HG03064 (cell line): ENCODE measurements around the gene HMGN2.
"Not testable (repeated sequence)": the region's sequence is repeated elsewhere in the genome, so short reads cannot be mapped to it uniquely, and the experiment has no call there.

Experiments
- ATAC-seq: cut with Tn5 transposase; IDR thresholded peaks from one replicate; pipeline ENCODE4 v1.9.1; 2021; ENCODE audit warnings: low read depth; ENCODE audit not compliant: unreplicated experiment

The HMGN2 gene

GRCh38 chr1:26476958-26477357, 4.7 kb downstream of the HMGN2 start:
- ATAC-seq = no peak

DNA sequence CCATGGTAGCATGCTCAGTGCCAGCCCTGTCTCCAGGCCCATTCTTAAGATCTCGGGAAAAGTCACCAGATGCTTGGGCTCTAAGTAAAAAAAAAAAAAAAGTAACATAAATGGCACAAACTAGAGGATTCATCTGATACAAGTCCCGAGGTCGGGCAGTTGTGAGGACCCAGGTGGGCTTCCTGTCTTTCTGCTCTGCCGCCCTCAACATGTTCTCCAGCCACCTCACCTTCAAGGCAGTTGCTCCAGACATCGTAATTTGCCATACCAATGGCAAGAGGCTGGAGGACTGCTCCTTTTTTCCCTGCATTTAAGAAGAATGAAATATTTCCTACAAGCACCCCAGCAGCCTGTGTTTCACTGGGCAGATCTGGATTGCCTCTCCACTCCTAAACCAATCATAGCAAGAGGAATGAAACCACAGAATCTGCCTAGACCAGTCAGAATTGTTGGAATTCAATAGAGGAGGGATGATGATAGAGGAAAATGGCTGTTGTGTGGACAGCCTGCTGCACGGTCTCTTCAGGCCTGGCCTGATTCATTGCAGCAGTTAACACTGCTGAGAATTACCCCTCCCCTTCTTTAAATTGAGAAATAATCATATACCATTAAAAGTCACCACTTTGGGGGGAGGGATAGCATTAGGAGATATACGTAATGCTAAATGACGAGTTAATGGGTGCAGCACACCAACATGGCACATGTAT, 5.4 kb downstream of the HMGN2 start:
- no peak for ATAC-seq

- no peak for ATAC-seq
These were observed 5.9 kb downstream of the HMGN2 start for GRCh38 chr1:26478159-26478558.

- ATAC-seq = no peak
These were observed 6.7 kb downstream of the HMGN2 start for GRCh38 chr1:26478988-26479387.

GRCh38 chr1:26482921-26483320, 10.7 kb downstream of the HMGN2 start:
- no peak for ATAC-seq

DNA sequence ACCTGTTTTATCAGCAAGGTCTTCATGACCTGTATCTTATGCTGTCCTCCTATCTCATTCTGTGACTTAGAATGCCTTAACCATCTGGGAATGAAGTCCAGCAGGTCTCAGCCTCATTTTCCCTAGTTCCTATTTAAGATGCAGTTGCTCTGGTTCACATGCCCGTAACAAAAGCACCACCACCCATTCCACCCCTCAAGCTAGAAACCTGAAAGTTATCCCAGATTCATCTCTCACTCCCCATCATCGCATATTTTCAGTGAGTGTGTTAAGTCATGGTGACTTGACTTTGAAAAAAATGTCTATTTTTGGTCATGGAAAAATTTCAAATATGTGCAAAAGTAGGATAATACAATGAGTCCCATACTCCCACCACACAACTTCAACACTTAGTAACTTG, 11.7 kb downstream of the HMGN2 start:
- ATAC-seq = no peak

- no peak for ATAC-seq
These were observed 17.9 kb downstream of the HMGN2 start for GRCh38 chr1:26490155-26490554.

DNA sequence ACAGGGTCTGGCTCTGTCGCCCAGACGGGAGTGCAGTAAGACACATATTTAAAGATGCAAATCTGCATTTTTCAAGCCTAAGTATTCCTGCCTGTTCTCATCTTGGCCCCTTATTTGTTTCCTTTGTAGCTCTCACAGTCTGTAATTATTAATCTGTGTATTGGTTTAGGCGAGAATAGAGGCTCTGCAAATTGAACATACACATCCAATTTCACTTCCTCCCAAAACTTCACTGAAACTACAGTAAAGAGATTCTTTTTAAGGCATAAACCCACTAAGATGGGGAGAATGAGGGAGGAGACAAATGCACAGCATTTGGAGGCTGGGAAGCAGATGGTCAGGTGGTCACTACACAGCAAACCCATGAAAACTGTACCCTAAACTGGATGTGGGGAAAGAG, 21.0 kb downstream of the HMGN2 start:
- ATAC-seq = no peak

GRCh38 chr1:26493938-26494337, 21.7 kb downstream of the HMGN2 start:
- ATAC-seq = no peak

- no peak for ATAC-seq
These were observed 24.6 kb downstream of the HMGN2 start for GRCh38 chr1:26496861-26497260.

DNA sequence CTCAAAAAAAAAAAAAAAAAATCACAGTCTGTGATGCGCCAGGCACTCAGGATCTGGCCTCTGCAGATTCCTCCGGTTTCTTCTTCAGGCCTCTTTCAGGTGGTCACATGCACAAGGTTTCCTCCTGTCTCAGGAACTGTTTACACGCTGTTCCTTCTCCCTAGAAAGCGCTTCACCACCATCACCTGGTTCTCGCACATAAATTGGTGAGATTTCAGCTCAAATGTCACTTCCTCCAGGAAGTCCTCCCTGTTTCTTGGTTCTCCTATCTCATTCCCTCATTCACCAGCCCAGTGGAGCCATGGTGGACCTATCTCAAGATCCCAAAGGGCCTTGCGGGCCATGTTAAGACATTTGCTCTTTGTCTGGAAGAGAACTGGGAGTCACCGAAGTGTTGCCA, 26.7 kb downstream of the HMGN2 start:
- ATAC-seq = no peak

DNA sequence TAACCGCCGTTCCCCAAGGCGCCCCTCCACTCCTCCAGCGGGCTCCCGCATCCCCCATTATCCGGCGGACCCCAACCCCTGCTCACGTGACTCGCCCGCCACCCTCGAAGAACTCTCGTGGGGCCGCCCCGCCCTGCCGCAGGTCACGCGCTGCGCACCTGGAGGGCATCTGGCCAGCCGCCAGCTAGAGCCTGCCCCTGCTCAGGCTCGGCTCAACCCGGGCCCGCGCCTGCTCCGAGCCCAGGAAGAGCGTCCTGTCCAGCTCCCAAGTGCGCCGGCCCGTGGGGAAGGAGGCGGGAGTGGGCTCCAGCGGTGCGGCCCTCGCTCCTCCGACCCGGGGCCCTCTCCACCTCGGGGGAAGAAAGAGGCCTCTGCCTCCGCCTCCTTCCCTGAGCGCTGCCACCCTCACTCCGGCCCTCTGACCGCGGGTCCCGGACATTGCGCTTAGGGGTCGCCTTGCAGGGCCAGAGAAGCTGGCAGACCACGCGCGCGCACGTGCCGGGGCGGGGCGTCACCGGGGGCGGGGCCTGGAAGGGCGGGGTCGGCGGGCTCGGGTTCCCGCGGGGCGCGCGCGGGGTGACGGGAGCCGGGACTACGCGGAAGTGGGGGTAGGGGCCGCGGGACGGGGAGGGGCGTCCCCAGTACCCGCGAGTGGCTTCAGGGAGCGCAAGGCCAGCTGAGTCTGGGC, 28.4 kb downstream of the HMGN2 start:
- peak; percentile 58 for ATAC-seq

- not testable (repeated sequence) for ATAC-seq
These were observed 38.5 kb downstream of the HMGN2 start for GRCh38 chr1:26510711-26511110.

DNA sequence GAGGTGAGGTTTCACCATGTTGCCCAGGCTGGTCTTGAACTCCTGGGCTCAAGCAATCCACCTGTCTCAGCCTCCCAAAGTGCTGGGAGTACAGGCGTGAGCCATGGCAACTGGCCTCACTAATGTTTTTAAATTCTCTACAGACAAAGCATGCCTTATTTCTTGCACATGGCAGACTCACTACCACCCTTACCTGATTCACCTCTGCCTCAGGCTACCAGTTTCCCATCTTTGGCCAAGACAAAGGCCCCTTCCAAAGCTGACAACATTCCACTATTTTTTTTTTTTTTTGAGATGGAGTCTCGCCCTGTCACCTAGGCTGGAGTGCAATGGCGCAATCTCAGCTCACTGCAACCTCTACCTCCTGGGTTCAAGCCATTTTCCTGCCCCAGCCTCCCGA, 43.6 kb downstream of the HMGN2 start:
- not testable (repeated sequence) for ATAC-seq

DNA sequence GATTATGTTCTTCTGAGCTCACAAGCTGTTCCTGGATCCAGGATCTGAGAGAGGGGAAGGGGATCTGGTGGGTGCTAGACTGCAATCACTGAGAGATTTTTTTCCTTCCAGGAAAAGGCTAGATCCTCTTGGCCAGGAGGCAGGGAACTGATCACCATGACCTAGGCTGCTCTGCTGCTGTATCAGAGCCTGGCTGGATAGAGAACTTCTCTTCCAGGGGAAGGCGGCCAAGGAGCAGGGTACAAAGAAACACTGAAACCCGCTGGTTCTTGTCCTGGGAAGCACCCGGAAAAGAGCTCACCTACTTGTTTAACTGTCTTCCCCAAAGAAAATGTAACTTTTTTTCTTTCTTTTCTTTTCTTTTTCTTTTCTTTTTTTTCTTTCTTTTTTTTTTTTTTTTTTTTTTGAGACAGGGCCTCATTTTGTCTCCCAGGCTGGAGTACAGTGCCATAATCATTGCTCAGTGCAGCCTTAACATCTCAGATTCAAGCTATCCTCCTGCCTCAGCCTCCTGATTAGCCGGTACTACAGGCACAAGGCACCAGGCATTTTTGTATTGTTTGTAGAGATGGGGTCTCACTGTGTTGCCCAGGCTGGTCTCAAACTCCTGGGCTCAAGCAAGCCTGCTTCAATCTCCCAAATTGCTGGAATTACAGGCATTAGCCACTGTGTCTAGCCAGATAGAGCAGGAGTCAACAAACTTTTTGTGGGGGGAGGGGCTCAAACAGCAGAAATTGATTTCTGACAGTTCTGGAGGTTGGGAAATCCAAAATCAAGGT, 44.9 kb downstream of the HMGN2 start:
- ATAC-seq = no peak

DNA sequence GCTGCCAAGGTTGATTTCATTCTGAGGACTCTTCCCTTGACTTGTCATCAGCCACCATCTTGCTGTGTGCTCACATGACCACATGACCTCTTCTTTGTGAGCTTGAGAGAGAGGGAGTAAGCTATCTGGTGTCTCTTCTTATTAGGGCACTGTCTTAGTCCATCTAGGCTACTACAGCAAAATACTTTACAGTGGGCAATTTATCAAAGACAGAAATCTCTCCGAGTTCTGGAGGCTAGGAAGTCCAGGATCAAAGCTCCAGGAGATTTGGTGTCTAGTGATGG, 45.5 kb downstream of the HMGN2 start:
- ATAC-seq = no peak

DNA sequence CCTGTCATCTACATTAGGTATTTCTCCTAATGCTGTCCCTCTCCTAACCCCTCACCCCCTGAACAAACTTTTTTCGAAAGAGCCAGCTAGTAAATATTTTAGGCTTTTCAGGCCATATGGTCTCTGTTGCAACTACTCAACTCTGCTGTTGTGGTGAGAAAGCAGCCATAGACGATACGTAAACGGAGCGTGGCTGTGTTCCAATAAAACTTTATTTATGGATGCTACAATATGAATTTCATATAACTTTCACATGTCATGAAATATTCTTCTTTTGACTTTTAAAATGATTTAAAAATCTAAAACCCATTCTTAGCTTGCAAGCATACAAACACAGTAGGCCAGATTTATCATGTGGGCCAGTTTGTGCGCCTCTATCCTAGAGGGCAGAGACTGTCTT, 46.1 kb downstream of the HMGN2 start:
- no peak for ATAC-seq

GRCh38 chr1:26520339-26520738, 48.1 kb downstream of the HMGN2 start:
- no peak for ATAC-seq

GRCh38 chr1:26521669-26522030, 49.4 kb downstream of the HMGN2 start:
- no peak for ATAC-seq

GRCh38 chr1:26522073-26522472, 49.8 kb downstream of the HMGN2 start:
- ATAC-seq = no peak

DNA sequence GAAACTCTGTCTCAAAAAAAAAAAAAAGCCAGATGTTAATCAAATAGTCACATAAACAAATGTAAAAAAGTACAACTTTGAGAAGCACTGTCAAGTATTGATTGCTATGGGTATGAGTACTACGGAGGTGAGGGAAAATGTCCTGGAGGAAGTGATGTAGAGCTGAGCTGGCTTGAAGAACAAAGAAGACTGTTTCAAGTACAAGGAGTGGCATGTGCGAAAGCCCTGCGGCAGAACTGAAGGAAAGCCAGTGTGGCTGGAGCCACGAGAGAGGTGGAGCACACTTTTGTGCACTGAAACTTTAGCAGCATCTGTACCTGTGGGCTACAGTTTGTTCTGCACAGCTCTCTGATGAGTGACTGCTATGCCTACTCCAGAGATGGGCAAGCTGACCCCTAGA, 51.9 kb downstream of the HMGN2 start:
- no peak for ATAC-seq
